Fibroblast of upper back skin (primary cell): ENCODE data around the gene APLP2.
A peak's percentile ranks its signal among the peaks of the same experiment; 100 is the strongest.
"Not testable (repeated sequence)": the region's sequence is repeated elsewhere in the genome, so short reads cannot be mapped to it uniquely, and the experiment has no call there.

ENCODE experiments used
- DNase-seq: peaks from one replicate; pipeline ENCODE4 v3.0.0-alpha.2; 2013

APLP2 gene

GRCh38 chr11:130069659-130070108 is at the start of gene APLP2:
Gene APLP2, plus strand, starts transcription at chr11:130069894. Its CDS starts 84 bp downstream, at chr11:130069978.
- peak; percentile 99 for DNase-seq

GRCh38 chr11:130020323-130020722 is 49.4 kb upstream of the APLP2 start:
- DNase-seq = peak; percentile 87

- DNase-seq = not testable (repeated sequence)
Measured at GRCh38 chr11:130021606-130022005, 48.1 kb upstream of the APLP2 start.

- peak; percentile 20 for DNase-seq
Measured at GRCh38 chr11:130022799-130023198, 46.9 kb upstream of the APLP2 start.

GRCh38 chr11:130023204-130023603 is 46.5 kb upstream of the APLP2 start:
- peak; percentile 87 for DNase-seq

- DNase-seq = peak; percentile 58
Measured at GRCh38 chr11:130024361-130024760, 45.3 kb upstream of the APLP2 start.

- no peak for DNase-seq
Measured at GRCh38 chr11:130025371-130025770, 44.3 kb upstream of the APLP2 start.

GRCh38 chr11:130029137-130029536 is 40.6 kb upstream of the APLP2 start:
- no peak for DNase-seq

GRCh38 chr11:130031056-130031455 is 38.6 kb upstream of the APLP2 start:
- no peak for DNase-seq

GRCh38 chr11:130031945-130032344 is 37.7 kb upstream of the APLP2 start:
- no peak for DNase-seq

GRCh38 chr11:130032931-130033330 is 36.8 kb upstream of the APLP2 start:
- no peak for DNase-seq

GRCh38 chr11:130034236-130034635 is 35.5 kb upstream of the APLP2 start:
- DNase-seq = no peak

- DNase-seq = peak; percentile 64
Measured at GRCh38 chr11:130037058-130037457, 32.6 kb upstream of the APLP2 start.

GRCh38 chr11:130037881-130038585 is 31.7 kb upstream of the APLP2 start:
- DNase-seq = peak; percentile 44

- DNase-seq = no peak
Measured at GRCh38 chr11:130040281-130040940, 29.3 kb upstream of the APLP2 start.

- peak; percentile 88 for DNase-seq
Measured at GRCh38 chr11:130042093-130042591, 27.6 kb upstream of the APLP2 start.

- no peak for DNase-seq
Measured at GRCh38 chr11:130043575-130043974, 26.1 kb upstream of the APLP2 start.

- DNase-seq = no peak
Measured at GRCh38 chr11:130047141-130047540, 22.6 kb upstream of the APLP2 start.

- no peak for DNase-seq
Measured at GRCh38 chr11:130049328-130049771, 20.3 kb upstream of the APLP2 start.

GRCh38 chr11:130050257-130050656 is 19.4 kb upstream of the APLP2 start:
- no peak for DNase-seq

GRCh38 chr11:130051082-130051481 is 18.6 kb upstream of the APLP2 start:
- peak; percentile 46 for DNase-seq

- DNase-seq = peak; percentile 71
Measured at GRCh38 chr11:130052567-130052966, 17.1 kb upstream of the APLP2 start.

- no peak for DNase-seq
Measured at GRCh38 chr11:130054966-130055365, 14.7 kb upstream of the APLP2 start.

- peak; percentile 61 for DNase-seq
Measured at GRCh38 chr11:130055617-130056016, 14.1 kb upstream of the APLP2 start.
